Fibroblast of the aortic adventitia (primary cell): ENCODE data around the gene TMEM97. TPM values are rescaled to one million over a fixed set of nuclear protein-coding genes. Genes with fewer than 3 reads are reported as not detected.

Experiments used
- DNase-seq: peaks from one replicate; pipeline ENCODE4 v3.0.0-alpha.2; 2010; ENCODE audit warnings: low read depth
- H3K4me3 ChIP-seq: 2 replicates; pipeline ENCODE4 v1.5.1; 2011; ENCODE audit warnings: low read depth, mild to moderate bottlenecking, control low read depth, low read length, moderate library complexity
- CTCF ChIP-seq: IDR thresholded peaks from 2 replicates; pipeline ENCODE4 v1.5.1; 2011; ENCODE audit warnings: mild to moderate bottlenecking, low read length, control low read depth, inconsistent platforms; ENCODE audit not compliant: insufficient read depth
- total RNA-seq: library from RNA; depleted of rRNA; stranded (reverse); fragments of >200 nt; gene quantifications from 2 replicates; pipeline ENCODE4 v1.2.3, GENCODE V29; 2012; ENCODE audit warnings: low replicate concordance

TMEM97 gene
- total RNA-seq, 1 donor, result 20.5 TPM

DNA sequence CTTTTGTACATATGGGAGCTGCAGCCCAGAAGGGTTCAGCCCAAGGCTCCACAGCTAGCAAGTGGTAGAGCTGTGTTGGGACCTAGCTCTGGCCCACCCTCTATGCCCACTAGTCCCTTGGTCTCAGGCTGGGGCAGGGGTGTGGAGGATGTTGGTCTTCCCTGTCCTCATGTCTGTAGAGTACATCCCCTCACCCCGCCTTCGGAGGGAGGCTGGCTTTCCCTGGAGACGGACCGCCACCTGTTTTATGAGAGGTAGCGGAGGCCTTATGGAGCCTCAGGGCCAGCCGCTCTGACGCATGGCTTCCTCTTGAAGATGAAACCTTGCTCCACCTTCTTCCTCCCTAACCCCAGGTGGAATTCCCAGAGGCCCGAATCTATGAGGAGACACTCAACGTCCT is 25.0 kb downstream of the TMEM97 start:
- no peak for TF ChIP-seq CTCF
- no peak overlapping the region for H3K4me3 ChIP-seq
- no peak for DNase-seq

GRCh38 chr17:28344435-28344901 is 25.5 kb downstream of the TMEM97 start:
- no peak for TF ChIP-seq CTCF
- no peak for DNase-seq
- H3K4me3 ChIP-seq, result no peak overlapping the region

DNA sequence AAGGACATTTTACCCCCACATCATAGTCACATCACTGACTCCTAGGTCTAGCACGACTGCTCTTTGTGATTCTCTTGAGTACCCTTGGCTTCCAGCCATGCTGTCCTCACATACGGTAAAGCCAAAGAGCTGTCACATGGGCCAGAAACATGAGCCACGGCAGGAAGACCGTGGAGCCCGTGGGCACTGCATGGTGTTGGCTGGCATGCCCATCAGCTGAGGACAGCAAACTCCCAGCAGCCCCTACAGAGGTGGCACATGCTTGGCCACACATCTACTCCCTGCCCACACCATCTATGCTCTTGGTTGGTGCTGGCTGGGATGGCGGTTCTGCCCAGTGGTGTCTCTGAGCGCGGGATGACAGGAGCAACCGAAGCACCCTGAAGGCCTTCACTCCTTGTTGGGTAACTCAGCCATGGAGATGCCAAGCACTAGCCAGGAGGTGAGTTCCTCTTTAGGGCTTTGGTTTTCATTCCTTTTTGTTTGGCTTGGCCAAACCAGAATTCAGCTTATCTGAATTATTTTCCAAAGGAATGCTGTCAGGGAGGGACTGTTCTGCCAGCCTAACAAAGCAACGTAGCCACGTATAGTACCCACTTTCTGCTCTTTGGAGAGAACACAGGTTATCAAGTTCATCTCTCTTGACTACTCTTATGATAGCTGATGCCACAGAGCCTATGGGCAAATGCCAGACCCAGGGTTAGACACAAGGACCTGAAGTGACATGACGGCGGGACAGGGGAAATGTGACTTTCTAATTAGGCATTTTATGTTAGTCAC is 26.6 kb downstream of the TMEM97 start:
- peak; percentile 62 for DNase-seq
- TF ChIP-seq CTCF, result no peak
- H3K4me3 ChIP-seq, result no peak overlapping the region

- TF ChIP-seq CTCF, result no peak
- DNase-seq, result peak; percentile 38
- H3K4me3 ChIP-seq, result no peak overlapping the region
Measured at GRCh38 chr17:28346199-28346580, 27.2 kb downstream of the TMEM97 start.

DNA sequence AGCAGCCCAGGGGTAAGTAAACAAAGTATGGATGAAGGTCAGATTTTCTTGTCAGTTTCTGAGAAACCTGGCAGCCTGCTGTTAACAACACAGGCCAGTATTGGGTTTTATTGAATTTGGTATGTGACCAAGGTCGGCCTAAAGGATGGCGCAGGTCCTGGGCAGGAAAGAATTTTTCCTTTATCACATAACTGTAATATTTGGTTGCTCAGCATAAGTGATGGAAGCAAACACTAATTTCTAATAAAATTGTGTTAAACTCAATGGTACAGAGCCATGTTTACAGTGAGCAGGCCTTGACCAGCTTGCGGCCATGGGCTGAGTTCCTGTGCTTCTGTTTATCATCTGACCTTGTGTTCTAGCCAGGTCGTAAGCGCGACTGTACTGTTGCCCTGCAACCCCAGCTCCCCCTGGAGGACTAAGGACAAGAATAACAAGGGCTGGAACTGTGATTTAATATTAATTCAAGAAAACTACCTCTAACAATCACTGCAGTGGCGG is 27.8 kb downstream of the TMEM97 start:
- DNase-seq, result no peak
- H3K4me3 ChIP-seq, result no peak overlapping the region
- peak; percentile 47 for TF ChIP-seq CTCF

GRCh38 chr17:28347261-28347891 is 28.4 kb downstream of the TMEM97 start:
- no peak overlapping the region for H3K4me3 ChIP-seq
- TF ChIP-seq CTCF, result no peak
- peak; percentile 95 for DNase-seq
